Right atrium auricular region (tissue), 2 donors: ENCODE measurements around the gene PTPRN2. TPM values are rescaled to one million over a fixed set of nuclear protein-coding genes. Genes with fewer than 3 reads are reported as not detected.

Source experiments
- DNase-seq: peaks from one replicate; pipeline ENCODE4 v3.0.0-alpha.2; 2019; ENCODE audit warnings: low spot score
- H3K27ac ChIP-seq, 2 donors: fragments of 200-600 bp; sonication (generic); 1 replicate in 1 of 2; 2 replicates in 1 of 2; pipeline ENCODE4 v1.5.1; 2016 to 2019
- H3K27me3 ChIP-seq, 2 donors: fragments of 200-600 bp; sonication (generic); one replicate each; pipeline versions ENCODE4 v1.5.1 to v1.6.0; 2017 to 2019
- H3K36me3 ChIP-seq: fragments of 200-600 bp; sonication (generic); one replicate; pipeline ENCODE4 v1.5.1; 2016
- H3K4me1 ChIP-seq, 2 donors: fragments of 200-600 bp; sonication (generic); one replicate each; pipeline versions ENCODE4 v1.5.1 to v1.6.0; 2017 to 2019
- H3K4me3 ChIP-seq, 2 donors: fragments of 200-600 bp; sonication (generic); 1 replicate in 1 of 2; 2 replicates in 1 of 2; pipeline ENCODE4 v1.5.1; 2017 to 2019; ENCODE audit warnings: mild to moderate bottlenecking in 1 of 2, moderate library complexity in 1 of 2
- H3K9me3 ChIP-seq, 2 donors: fragments of 200-600 bp; sonication (generic); one replicate each; pipeline ENCODE4 v1.5.1; 2019
- CTCF ChIP-seq, 2 donors: fragments of 200-600 bp; sonication (generic); IDR thresholded peaks; one replicate each; pipeline ENCODE4 v1.5.1; 2019; ENCODE audit warnings: antibody characterized with exemption in 2 of 2
- total RNA-seq, 2 donors: library from RNA; depleted of rRNA; stranded (reverse); fragments of >200 nt; gene quantifications; one replicate each; pipeline ENCODE4 v1.1.0, GENCODE V29; 2016

PTPRN2 gene
- total RNA-seq, 2 donors from 2014 or later: 2.6 to 2.7 TPM

- Histone ChIP-seq H3K9me3 (no peaks in the 10 kb centered on the region), H3K4me3 (no peak overlapping the region), H3K36me3 (no peaks in the 10 kb centered on the region), H3K4me1 (no peaks in the 10 kb centered on the region), H3K27me3 (no peaks in the 10 kb centered on the region), H3K27ac (no peak overlapping the region)
- no peak for TF ChIP-seq CTCF (IDR thresholded peaks at IDR 0.05)
- DNase-seq: no peak
Observed at GRCh38 chr7:157545681-157546060, 1042.0 kb downstream of the PTPRN2 start.

GRCh38 chr7:157544980-157545680 lies 1042.5 kb downstream of the PTPRN2 start:
- no peaks in the 10 kb centered on the region for H3K27me3 ChIP-seq
- H3K27ac ChIP-seq: no peak overlapping the region
- H3K4me1 ChIP-seq: no peaks in the 10 kb centered on the region
- no peak overlapping the region for H3K4me3 ChIP-seq
- no peaks in the 10 kb centered on the region for H3K36me3 ChIP-seq
- no peaks in the 10 kb centered on the region for H3K9me3 ChIP-seq
- DNase-seq: no peak
- TF ChIP-seq CTCF (IDR thresholded peaks at IDR 0.05): no peak

- TF ChIP-seq CTCF (IDR thresholded peaks at IDR 0.05): no peak
- Histone ChIP-seq H3K27ac (no peak overlapping the region), H3K9me3 (no peaks in the 10 kb centered on the region), H3K36me3 (no peaks in the 10 kb centered on the region), H3K4me1 (no peaks in the 10 kb centered on the region), H3K27me3 (no peaks in the 10 kb centered on the region), H3K4me3 (no peak overlapping the region)
- DNase-seq: no peak
Observed at GRCh38 chr7:157544226-157544625, 1043.4 kb downstream of the PTPRN2 start.

- Histone ChIP-seq H3K27ac (no peak overlapping the region), H3K27me3 (no peaks in the 10 kb centered on the region), H3K9me3 (no peaks in the 10 kb centered on the region), H3K4me1 (no peaks in the 10 kb centered on the region), H3K4me3 (no peak overlapping the region), H3K36me3 (no peaks in the 10 kb centered on the region)
- no peak for TF ChIP-seq CTCF (IDR thresholded peaks at IDR 0.05)
- no peak for DNase-seq
Observed at GRCh38 chr7:157543791-157544190, 1043.8 kb downstream of the PTPRN2 start.

GRCh38 chr7:157543276-157543675 lies 1044.3 kb downstream of the PTPRN2 start:
- Histone ChIP-seq H3K27me3 (no peaks in the 10 kb centered on the region), H3K9me3 (no peaks in the 10 kb centered on the region), H3K4me3 (no peak overlapping the region), H3K4me1 (no peaks in the 10 kb centered on the region), H3K27ac (no peak overlapping the region), H3K36me3 (no peaks in the 10 kb centered on the region)
- no peak for DNase-seq
- no peak for TF ChIP-seq CTCF (IDR thresholded peaks at IDR 0.05)
